ENCODE results near the gene UPF3A. TPM values are rescaled to one million over a fixed set of nuclear protein-coding genes. Genes with fewer than 3 reads are reported as not detected.
"Not testable (repeated sequence)": the region's sequence is repeated elsewhere in the genome, so short reads cannot be mapped to it uniquely, and the experiment has no call there.

UPF3A gene
- total and polyA plus RNA-seq, 9 of the 15 experiments (the other 6 are each of a cell fraction or from before 2014, with no cell fraction given), result 15.6 to 76.5 (median 40.9) TPM

GRCh38 chr13:114341003-114341777 is 59.8 kb downstream of the UPF3A start:
- ATAC-seq (peak; percentile 76), DNase-seq (ENCODE audit: extremely low read depth in 1 of 4, low spot score in 3 of 4) (peak in 1 of 4 experiments; percentile 16), FAIRE-seq (no peak)
- Histone ChIP-seq H3K4me1 (replicated peaks in 1 of 2; ENCODE audit: control insufficient read depth in 2 of 2, insufficient read depth in 2 of 2, low read length in 2 of 2) (no peaks in the 10 kb centered on the region; a peak in 2 of 5 replicates), H2AFZ (ENCODE audit: low read depth, low read length) (peak overlapping the region; percentile 51), H3K9me3 (replicated peaks; ENCODE audit: control insufficient read depth, insufficient read depth, low read depth, low read length) (no peaks in the 10 kb centered on the region), H3K9me1 (ENCODE audit: control insufficient read depth, insufficient read depth, low read length) (no peaks in the 10 kb centered on the region), H3K27ac (ENCODE audit: extremely low read depth, low read depth, low read length) (no peak overlapping the region), H3K4me3 (no peak overlapping the region), H3K4me2 (ENCODE audit: insufficient read depth, low read length) (no peak overlapping the region), H3K36me3 (ENCODE audit: control insufficient read depth, insufficient read depth, low read length) (no peaks in the 10 kb centered on the region), H4K20me1 (replicated peaks; ENCODE audit: control insufficient read depth, insufficient read depth, low read length) (no peaks in the 10 kb centered on the region), H3K9ac (ENCODE audit: insufficient read depth in 1 of 2, low read depth in 2 of 2, low read length in 2 of 2) (no peak overlapping the region), H3K27me3 (ENCODE audit: control insufficient read depth in 2 of 2, insufficient read depth in 2 of 2, low read length in 2 of 2) (no peaks in the 10 kb centered on the region), H3K79me2 (ENCODE audit: control insufficient read depth, insufficient read depth, low read length) (no peaks in the 10 kb centered on the region)
- ChIA-PET POLR2A (interaction anchor here (0.5 to 1.5 kb wide), 3 partner anchors 17 to 606 kb away, joined by 3 to 9 read pairs (median 3); no protein-coding TSS in a partner anchor), CTCF (ENCODE audit: low intra/inter-chr PET ratio) (no interaction called here)
- BruUV-seq (replicated peaks), result no TSS peak
- intact Hi-C loops (cut with micrococcal nuclease), result no loop called here
- 25% methylated on average over 11 of the region's 14 CpGs for WGBS (ENCODE audit: insufficient coverage, low coverage, missing lambda C conversion rate)
- TF ChIP-seq ZNF175 (CRISPR knock-in tag; IDR thresholded peaks at IDR 0.05; ENCODE audit: low read depth) (no peak), ZBTB7A (IDR thresholded peaks at IDR 0.05; ENCODE audit: borderline replicate concordance, control insufficient read depth, low read depth, low read length) (peak; percentile 42; the same call in 1 of the 2 replicates)
- in situ Hi-C loops (cut with MboI), result no loop called here

- H3K27ac ChIP-seq (ENCODE audit: extremely low read depth, low read depth, low read length); BruUV-seq (replicated peaks); H3K9me3 ChIP-seq (replicated peaks; ENCODE audit: control insufficient read depth, insufficient read depth, low read depth, low read length); H3K4me3 ChIP-seq; H3K4me2 ChIP-seq (ENCODE audit: insufficient read depth, low read length); H3K27me3 ChIP-seq (ENCODE audit: control insufficient read depth in 2 of 2, insufficient read depth in 2 of 2, low read length in 2 of 2); H4K20me1 ChIP-seq (replicated peaks; ENCODE audit: control insufficient read depth, insufficient read depth, low read length); DNase-seq (ENCODE audit: extremely low read depth in 1 of 4, low spot score in 3 of 4); ATAC-seq; FAIRE-seq; H3K79me2 ChIP-seq (ENCODE audit: control insufficient read depth, insufficient read depth, low read length); H3K36me3 ChIP-seq (ENCODE audit: control insufficient read depth, insufficient read depth, low read length); H3K9ac ChIP-seq (ENCODE audit: insufficient read depth in 1 of 2, low read depth in 2 of 2, low read length in 2 of 2); H3K9me1 ChIP-seq (ENCODE audit: control insufficient read depth, insufficient read depth, low read length); CTCF ChIA-PET (ENCODE audit: low intra/inter-chr PET ratio); POLR2A ChIA-PET; H3K4me1 ChIP-seq (replicated peaks in 1 of 2; ENCODE audit: control insufficient read depth in 2 of 2, insufficient read depth in 2 of 2, low read length in 2 of 2); in situ Hi-C loops (cut with MboI); H2AFZ ChIP-seq (ENCODE audit: low read depth, low read length); intact Hi-C loops (cut with micrococcal nuclease): not testable (repeated sequence)
- WGBS (ENCODE audit: insufficient coverage, low coverage, missing lambda C conversion rate), result 0% methylated on average over 2 of the region's 3 CpGs
Observed at GRCh38 chr13:114347256-114347655, 65.9 kb downstream of the UPF3A start.

Measured in K562 (cell line).